Measurements from ENCODE around the gene MALL.
"Not testable (repeated sequence)": the region's sequence is repeated elsewhere in the genome, so short reads cannot be mapped to it uniquely, and the experiment has no call there.

MALL gene

GRCh38 chr2:110105608-110106467 lies 9.8 kb downstream of the MALL start:
- Mint-ChIP-seq H3K36me3 (ENCODE audit: low read depth) (peaks cover 2% of the 10 kb centered on the region), H3K4me3 (no peak overlapping the region), H3K27me3 (peaks cover 56% of the 10 kb centered on the region), H3K9me3 (peaks cover 7% of the 10 kb centered on the region), H3K27ac (no peak overlapping the region), H3K4me1 (peaks cover 23% of the 10 kb centered on the region)
- DNase-seq = no peak
- ATAC-seq = no peak

DNA sequence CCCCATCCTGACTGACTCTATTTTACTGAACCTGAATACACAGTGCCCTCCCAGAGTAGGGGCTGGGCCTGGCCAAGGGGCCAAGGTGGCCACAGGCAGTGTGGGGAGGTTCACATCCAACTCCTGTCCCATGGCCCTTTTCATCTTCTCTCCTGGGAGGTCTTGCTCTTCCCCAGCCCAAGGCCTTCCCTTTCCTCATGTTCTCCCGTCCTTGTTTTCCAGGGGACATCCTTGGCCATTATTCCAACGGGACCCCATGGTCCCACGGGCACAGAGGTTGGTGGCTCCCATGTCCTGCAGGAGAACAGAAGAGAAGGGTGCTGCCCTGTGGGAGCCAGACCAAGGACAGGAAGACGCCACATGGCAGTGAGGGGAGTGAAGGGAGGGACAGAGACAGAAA lies 10.4 kb downstream of the MALL start:
- DNase-seq = no peak
- Mint-ChIP-seq H3K4me3 (no peak overlapping the region), H3K36me3 (ENCODE audit: low read depth) (peaks cover 2% of the 10 kb centered on the region), H3K27ac (no peak overlapping the region), H3K27me3 (peaks cover 51% of the 10 kb centered on the region), H3K9me3 (peaks cover under 1% of the 10 kb centered on the region), H3K4me1 (peaks cover 23% of the 10 kb centered on the region)
- ATAC-seq = no peak

- H3K36me3 Mint-ChIP-seq (ENCODE audit: low read depth) = peaks cover 2% of the 10 kb centered on the region
- peaks cover 44% of the 10 kb centered on the region for H3K27me3 Mint-ChIP-seq
- ATAC-seq = no peak
- H3K27ac Mint-ChIP-seq = no peak overlapping the region
- no peak overlapping the region for H3K4me3 Mint-ChIP-seq
- H3K4me1 Mint-ChIP-seq = peaks cover 14% of the 10 kb centered on the region
- DNase-seq = no peak
- H3K9me3 Mint-ChIP-seq = no peaks in the 10 kb centered on the region
Measured at GRCh38 chr2:110104025-110104771, 11.4 kb downstream of the MALL start.

GRCh38 chr2:110103061-110103961 lies 12.3 kb downstream of the MALL start:
- H3K27me3 Mint-ChIP-seq = peaks cover 38% of the 10 kb centered on the region
- H3K9me3 Mint-ChIP-seq = no peaks in the 10 kb centered on the region
- H3K4me3 Mint-ChIP-seq = no peak overlapping the region
- ATAC-seq (no peak), DNase-seq (no peak)
- peaks cover 14% of the 10 kb centered on the region for H3K4me1 Mint-ChIP-seq
- peaks cover 2% of the 10 kb centered on the region for H3K36me3 Mint-ChIP-seq (ENCODE audit: low read depth)
- no peak overlapping the region for H3K27ac Mint-ChIP-seq

GRCh38 chr2:110101901-110102803 lies 13.5 kb downstream of the MALL start:
- ATAC-seq = peak; percentile 17
- H3K4me1 Mint-ChIP-seq = peaks cover 14% of the 10 kb centered on the region
- H3K9me3 Mint-ChIP-seq = no peaks in the 10 kb centered on the region
- no peak for DNase-seq
- no peaks in the 10 kb centered on the region for H3K36me3 Mint-ChIP-seq (ENCODE audit: low read depth)
- H3K4me3 Mint-ChIP-seq = no peak overlapping the region
- H3K27me3 Mint-ChIP-seq = peaks cover 27% of the 10 kb centered on the region
- H3K27ac Mint-ChIP-seq = no peak overlapping the region

GRCh38 chr2:110101280-110101844 lies 14.3 kb downstream of the MALL start:
- DNase-seq = no peak
- no peak overlapping the region for H3K4me3 Mint-ChIP-seq
- peaks cover 14% of the 10 kb centered on the region for H3K4me1 Mint-ChIP-seq
- H3K9me3 Mint-ChIP-seq = no peaks in the 10 kb centered on the region
- H3K27ac Mint-ChIP-seq = no peak overlapping the region
- no peaks in the 10 kb centered on the region for H3K36me3 Mint-ChIP-seq (ENCODE audit: low read depth)
- H3K27me3 Mint-ChIP-seq = peaks cover 23% of the 10 kb centered on the region
- ATAC-seq = peak; percentile 49

GRCh38 chr2:110100880-110101279 lies 14.7 kb downstream of the MALL start:
- not testable (repeated sequence) for DNase-seq; H3K27ac Mint-ChIP-seq; H3K36me3 Mint-ChIP-seq (ENCODE audit: low read depth); H3K4me3 Mint-ChIP-seq; H3K9me3 Mint-ChIP-seq; ATAC-seq
- Mint-ChIP-seq H3K27me3 (peaks cover 20% of the 10 kb centered on the region), H3K4me1 (peaks cover 13% of the 10 kb centered on the region)

DNA sequence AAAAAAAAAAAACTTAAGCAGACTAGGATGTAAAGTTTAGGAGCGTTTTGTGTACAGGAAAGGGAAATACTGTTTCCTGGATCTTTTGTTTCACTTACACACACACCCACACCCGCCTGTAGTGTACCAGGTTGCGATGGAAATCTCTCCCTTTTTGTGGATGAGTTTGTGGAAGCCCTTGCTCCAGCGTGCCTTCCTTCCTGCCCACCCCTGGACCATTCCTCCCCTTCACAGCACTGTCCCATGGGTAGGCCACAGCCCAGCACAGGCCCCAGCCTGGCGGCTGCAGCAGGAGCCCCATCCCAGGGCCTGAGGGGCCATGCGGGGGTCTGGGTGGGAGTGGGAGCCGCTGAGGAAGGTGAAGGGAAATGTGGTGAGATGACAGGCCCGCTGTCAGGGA lies 15.1 kb downstream of the MALL start:
- H3K27me3 Mint-ChIP-seq = peaks cover 19% of the 10 kb centered on the region
- peaks cover 11% of the 10 kb centered on the region for H3K4me1 Mint-ChIP-seq
- no peaks in the 10 kb centered on the region for H3K9me3 Mint-ChIP-seq
- H3K36me3 Mint-ChIP-seq (ENCODE audit: low read depth) = no peaks in the 10 kb centered on the region
- H3K27ac Mint-ChIP-seq = no peak overlapping the region
- ATAC-seq = no peak
- no peak overlapping the region for H3K4me3 Mint-ChIP-seq
- DNase-seq = no peak

DNA sequence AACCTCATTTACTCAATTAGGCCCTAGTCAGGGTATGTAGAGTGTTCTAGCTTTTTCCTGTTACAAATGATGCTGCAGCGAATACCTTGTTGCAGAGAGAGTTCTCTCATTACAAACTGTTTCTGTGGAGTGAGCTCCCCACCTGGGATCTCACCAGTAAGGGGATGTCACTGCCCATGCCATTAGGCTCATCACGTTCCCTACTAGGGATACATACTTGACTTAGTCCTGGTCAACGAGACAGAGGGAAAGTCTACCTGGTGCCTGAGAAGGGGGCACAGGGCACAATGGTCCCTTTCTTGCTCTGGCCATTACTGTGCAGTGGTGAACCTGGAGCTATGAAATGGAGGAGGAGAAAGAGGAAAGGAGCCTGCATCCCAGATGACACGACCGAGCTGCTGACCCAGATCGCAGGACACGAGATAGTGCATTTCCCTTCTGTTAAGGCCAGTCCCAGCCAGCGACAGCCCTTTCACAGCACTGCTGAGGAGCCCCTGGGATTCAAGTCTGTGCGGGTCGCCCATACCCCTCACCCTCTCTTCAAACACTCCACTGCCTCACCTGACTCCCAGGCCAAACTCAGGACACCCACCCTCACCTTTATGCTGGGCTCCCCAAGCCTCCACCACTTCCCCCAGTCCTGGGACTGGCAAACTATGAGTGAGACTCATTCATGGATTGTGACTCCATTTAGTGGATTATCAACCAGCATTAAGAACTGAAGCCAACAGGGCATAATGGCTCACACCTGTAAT lies 16.0 kb downstream of the MALL start:
- Mint-ChIP-seq H3K27ac (no peak overlapping the region), H3K27me3 (peaks cover 10% of the 10 kb centered on the region), H3K36me3 (ENCODE audit: low read depth) (no peaks in the 10 kb centered on the region), H3K4me1 (peaks cover 11% of the 10 kb centered on the region), H3K9me3 (no peaks in the 10 kb centered on the region), H3K4me3 (no peak overlapping the region)
- ATAC-seq (no peak), DNase-seq (no peak)

DNA sequence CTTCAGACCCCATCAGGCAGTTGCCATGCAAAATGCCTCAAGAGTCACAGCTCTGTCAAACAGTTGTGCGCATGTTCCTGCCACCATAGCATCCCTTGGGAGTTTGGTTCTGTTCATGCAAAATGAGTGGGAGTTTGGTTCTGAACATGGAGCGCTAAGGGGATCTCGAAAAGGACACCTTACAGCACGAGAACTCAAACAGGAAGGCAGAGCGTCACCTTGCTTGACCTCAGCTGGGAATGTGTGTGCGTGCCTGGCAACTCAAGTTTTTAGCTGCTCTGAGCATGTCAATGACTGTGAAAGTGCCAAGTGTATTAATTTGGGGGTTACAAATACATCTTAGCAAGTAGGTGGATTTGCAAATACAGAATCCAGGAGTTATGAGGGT lies 16.6 kb downstream of the MALL start:
- no peak overlapping the region for H3K4me3 Mint-ChIP-seq
- peaks cover 7% of the 10 kb centered on the region for H3K27me3 Mint-ChIP-seq
- H3K36me3 Mint-ChIP-seq (ENCODE audit: low read depth) = no peaks in the 10 kb centered on the region
- H3K9me3 Mint-ChIP-seq = no peaks in the 10 kb centered on the region
- H3K27ac Mint-ChIP-seq = no peak overlapping the region
- H3K4me1 Mint-ChIP-seq = peaks cover 11% of the 10 kb centered on the region
- DNase-seq = no peak
- no peak for ATAC-seq

- H3K4me1 Mint-ChIP-seq = peaks cover 11% of the 10 kb centered on the region
- H3K4me3 Mint-ChIP-seq = no peak overlapping the region
- DNase-seq = no peak
- ATAC-seq = no peak
- no peaks in the 10 kb centered on the region for H3K36me3 Mint-ChIP-seq (ENCODE audit: low read depth)
- no peaks in the 10 kb centered on the region for H3K9me3 Mint-ChIP-seq
- H3K27me3 Mint-ChIP-seq = peaks cover 7% of the 10 kb centered on the region
- H3K27ac Mint-ChIP-seq = no peak overlapping the region
Measured at GRCh38 chr2:110097506-110098220, 18.0 kb downstream of the MALL start.

GRCh38 chr2:110095994-110096633 lies 19.5 kb downstream of the MALL start:
- ATAC-seq = no peak
- no peaks in the 10 kb centered on the region for H3K9me3 Mint-ChIP-seq
- no peaks in the 10 kb centered on the region for H3K36me3 Mint-ChIP-seq (ENCODE audit: low read depth)
- H3K27me3 Mint-ChIP-seq = peaks cover 2% of the 10 kb centered on the region
- peaks cover 2% of the 10 kb centered on the region for H3K4me1 Mint-ChIP-seq
- H3K27ac Mint-ChIP-seq = no peak overlapping the region
- H3K4me3 Mint-ChIP-seq = no peak overlapping the region
- no peak for DNase-seq
